ENCODE data around the gene MSTN.

Gene MSTN

GRCh38 chr2:190062601-190063000, at the start of gene MSTN:
TSS of gene MSTN (minus strand) at chr2:190062729. CDS start at chr2:190062596, 133 bp downstream.
- TF ChIP-seq ZFX (IDR thresholded peaks at IDR 0.05; ENCODE audit: borderline replicate concordance) (no peak), CTCF (IDR thresholded peaks at IDR 0.05) (no peak)
- H3K27ac ChIP-seq: no peak within 1 kb of the TSS

- no peak for TF ChIP-seq ZFX (IDR thresholded peaks at IDR 0.05; ENCODE audit: borderline replicate concordance)
- TF ChIP-seq CTCF (IDR thresholded peaks at IDR 0.05): no peak
- H3K27ac ChIP-seq: no peak overlapping the region
Observed at GRCh38 chr2:190111166-190111565, 48.6 kb upstream of the MSTN start.

GRCh38 chr2:190110699-190111098, 48.2 kb upstream of the MSTN start:
- H3K27ac ChIP-seq: no peak overlapping the region
- TF ChIP-seq CTCF (IDR thresholded peaks at IDR 0.05) (no peak), ZFX (IDR thresholded peaks at IDR 0.05; ENCODE audit: borderline replicate concordance) (no peak)

- H3K27ac ChIP-seq: no peak overlapping the region
- TF ChIP-seq CTCF (IDR thresholded peaks at IDR 0.05) (no peak), ZFX (IDR thresholded peaks at IDR 0.05; ENCODE audit: borderline replicate concordance) (no peak)
Observed at GRCh38 chr2:190110131-190110530, 47.6 kb upstream of the MSTN start.

- no peak overlapping the region for H3K27ac ChIP-seq
- no peak for TF ChIP-seq CTCF (IDR thresholded peaks at IDR 0.05)
- TF ChIP-seq ZFX (IDR thresholded peaks at IDR 0.05; ENCODE audit: borderline replicate concordance): no peak
Observed at GRCh38 chr2:190107409-190107808, 44.9 kb upstream of the MSTN start.

- no peak overlapping the region for H3K27ac ChIP-seq
- TF ChIP-seq ZFX (IDR thresholded peaks at IDR 0.05; ENCODE audit: borderline replicate concordance) (no peak), CTCF (IDR thresholded peaks at IDR 0.05) (no peak)
Observed at GRCh38 chr2:190106783-190107182, 44.3 kb upstream of the MSTN start.

GRCh38 chr2:190105554-190105953, 43.0 kb upstream of the MSTN start:
- TF ChIP-seq ZFX (IDR thresholded peaks at IDR 0.05; ENCODE audit: borderline replicate concordance): no peak
- no peak for TF ChIP-seq CTCF (IDR thresholded peaks at IDR 0.05)

More at GRCh38 chr2:190105554-190105953, 43.0 kb upstream of the MSTN start:
- no peak overlapping the region for H3K27ac ChIP-seq

Measured in 22Rv1 (cell line).